WTC11 (cell line): ENCODE data around the gene P3H4.

Experiments
- CREB1 ChIP-seq: sonication (generic); formaldehyde crosslinking; IDR thresholded peaks from 2 replicates; pipeline ENCODE4 v1.8.0; 2023; ENCODE audit warnings: mild to moderate bottlenecking, missing genetic modification reagents
- CTCF ChIP-seq: fragments of 200-600 bp; IDR thresholded peaks from 2 replicates; pipeline ENCODE4 v1.8.0; 2022; ENCODE audit warnings: antibody characterized with exemption
- GABPB1 ChIP-seq: sonication (generic); formaldehyde crosslinking; IDR thresholded peaks from 2 replicates; pipeline ENCODE4 v1.8.1; 2023; ENCODE audit warnings: mild to moderate bottlenecking, missing genetic modification reagents
- IRF2 ChIP-seq: sonication (generic); formaldehyde crosslinking; IDR thresholded peaks from 2 replicates; pipeline ENCODE4 v1.8.0; 2022; ENCODE audit warnings: low read depth, missing genetic modification reagents, borderline replicate concordance
- JUN ChIP-seq: sonication (generic); formaldehyde crosslinking; IDR thresholded peaks from 2 replicates; pipeline ENCODE4 v1.8.0; 2023; ENCODE audit warnings: mild to moderate bottlenecking, missing genetic modification reagents
- PRDM15 ChIP-seq: sonication (generic); formaldehyde crosslinking; IDR thresholded peaks from 2 replicates; pipeline ENCODE4 v1.8.0; 2022; ENCODE audit warnings: missing genetic modification reagents
- ZNF317 ChIP-seq: sonication (generic); formaldehyde crosslinking; IDR thresholded peaks from 2 replicates; pipeline ENCODE4 v1.8.1; 2023; ENCODE audit warnings: low read depth, mild to moderate bottlenecking, moderate library complexity, missing genetic modification reagents, borderline replicate concordance
- TF ChIP-seq, protein P1 (sequence below): sonication (generic); formaldehyde crosslinking; IDR thresholded peaks from 2 replicates; pipeline ENCODE4 v1.8.0; 2022; ENCODE audit warnings: mild to moderate bottlenecking, missing genetic modification reagents
- TF ChIP-seq, protein P2 (sequence below): sonication (generic); formaldehyde crosslinking; conservative IDR thresholded peaks from 2 replicates; pipeline ENCODE4 v1.8.1; 2023; ENCODE audit warnings: mild to moderate bottlenecking, low read depth, missing genetic modification reagents, moderate library complexity

GRCh38 chr17:41835800-41836549 lies 24.2 kb upstream of the P3H4 start, which contains the start of gene NT5C3B:
- no peak for TF ChIP-seq GABPB1
- TF ChIP-seq CTCF = no peak
- no peak for TF ChIP-seq CREB1 (CRISPR knock-in tag)
- no peak for TF ChIP-seq IRF2 (CRISPR knock-in tag)
- no peak for TF ChIP-seq PRDM15 (CRISPR knock-in tag)
- TF ChIP-seq, protein P1, sequence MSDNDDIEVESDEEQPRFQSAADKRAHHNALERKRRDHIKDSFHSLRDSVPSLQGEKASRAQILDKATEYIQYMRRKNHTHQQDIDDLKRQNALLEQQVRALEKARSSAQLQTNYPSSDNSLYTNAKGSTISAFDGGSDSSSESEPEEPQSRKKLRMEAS (CRISPR knock-in tag) = no peak
- no peak; the same call in 1 of the 2 replicates for TF ChIP-seq ZNF317 (CRISPR knock-in tag)
- TF ChIP-seq, protein P2, sequence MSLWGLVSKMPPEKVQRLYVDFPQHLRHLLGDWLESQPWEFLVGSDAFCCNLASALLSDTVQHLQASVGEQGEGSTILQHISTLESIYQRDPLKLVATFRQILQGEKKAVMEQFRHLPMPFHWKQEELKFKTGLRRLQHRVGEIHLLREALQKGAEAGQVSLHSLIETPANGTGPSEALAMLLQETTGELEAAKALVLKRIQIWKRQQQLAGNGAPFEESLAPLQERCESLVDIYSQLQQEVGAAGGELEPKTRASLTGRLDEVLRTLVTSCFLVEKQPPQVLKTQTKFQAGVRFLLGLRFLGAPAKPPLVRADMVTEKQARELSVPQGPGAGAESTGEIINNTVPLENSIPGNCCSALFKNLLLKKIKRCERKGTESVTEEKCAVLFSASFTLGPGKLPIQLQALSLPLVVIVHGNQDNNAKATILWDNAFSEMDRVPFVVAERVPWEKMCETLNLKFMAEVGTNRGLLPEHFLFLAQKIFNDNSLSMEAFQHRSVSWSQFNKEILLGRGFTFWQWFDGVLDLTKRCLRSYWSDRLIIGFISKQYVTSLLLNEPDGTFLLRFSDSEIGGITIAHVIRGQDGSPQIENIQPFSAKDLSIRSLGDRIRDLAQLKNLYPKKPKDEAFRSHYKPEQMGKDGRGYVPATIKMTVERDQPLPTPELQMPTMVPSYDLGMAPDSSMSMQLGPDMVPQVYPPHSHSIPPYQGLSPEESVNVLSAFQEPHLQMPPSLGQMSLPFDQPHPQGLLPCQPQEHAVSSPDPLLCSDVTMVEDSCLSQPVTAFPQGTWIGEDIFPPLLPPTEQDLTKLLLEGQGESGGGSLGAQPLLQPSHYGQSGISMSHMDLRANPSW (CRISPR knock-in tag) = no peak
- TF ChIP-seq JUN = no peak
